ENCODE data around the gene COMMD1.

Gene COMMD1

DNA sequence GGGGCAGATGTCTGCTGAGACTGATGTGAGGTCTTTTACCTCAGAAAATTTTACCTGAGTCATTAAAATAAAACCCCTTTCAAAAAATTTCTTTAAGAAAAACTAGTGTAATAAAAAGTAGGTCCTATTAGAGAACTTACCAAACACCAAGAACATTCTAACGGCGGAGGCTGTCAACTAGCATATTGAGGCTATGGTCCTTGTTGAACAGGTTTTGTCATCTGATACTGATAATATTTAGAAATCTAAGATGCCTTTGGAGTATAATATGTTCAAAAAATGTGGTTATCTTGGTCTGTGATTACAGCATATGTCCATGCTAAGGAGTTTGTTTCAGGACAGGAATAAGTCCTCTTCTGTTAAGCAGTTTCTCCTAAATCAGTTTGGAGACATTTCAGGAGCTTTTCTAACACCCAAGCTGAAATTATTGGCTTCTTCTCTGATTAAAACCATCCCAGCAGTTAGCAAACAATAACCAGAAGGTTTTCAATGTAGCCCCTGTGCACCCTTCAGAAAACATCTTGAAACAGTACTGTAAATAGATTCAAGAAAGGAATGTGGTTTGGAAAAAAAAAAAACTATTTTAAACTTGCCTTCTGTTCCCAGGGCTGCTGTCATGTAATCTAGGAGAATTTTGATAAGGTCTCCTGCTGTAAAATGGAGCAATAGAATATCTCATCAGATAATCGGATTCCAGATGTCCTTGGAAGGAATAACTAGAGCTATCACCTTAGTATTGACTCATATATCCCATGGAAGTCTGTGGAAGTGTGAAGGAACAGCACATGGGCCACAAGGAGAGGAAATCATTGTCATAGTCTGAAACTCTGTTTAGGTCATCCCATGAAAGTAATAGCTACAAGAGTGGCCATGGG lies 231.7 kb downstream of the COMMD1 start:
- no peak overlapping the region for H3K9ac ChIP-seq (ENCODE audit: low read length)
- H3K9me2 ChIP-seq (replicated peaks; ENCODE audit: insufficient read depth, low read length): no peaks in the 10 kb centered on the region
- H3K9me3 ChIP-seq (replicated peaks; ENCODE audit: insufficient read depth, low read length): no peaks in the 10 kb centered on the region
- DNase-seq: no peak
- H3K27ac ChIP-seq (ENCODE audit: low read length): no peak overlapping the region
- H3K4me2 ChIP-seq (ENCODE audit: low read depth, low read length): no peak overlapping the region
- peaks cover 14% of the 10 kb centered on the region for H3K4me1 ChIP-seq (ENCODE audit: low read length)
- no peaks in the 10 kb centered on the region for H3K27me3 ChIP-seq (replicated peaks; ENCODE audit: insufficient read depth, low read length)
- TF ChIP-seq EZH2phosphoT487 (IDR thresholded peaks at IDR 0.05; ENCODE audit: low read length) (no peak), EZH2 (optimal IDR thresholded peaks at IDR 0.05; ENCODE audit: low read depth, low read length) (no peak)
- TF ChIP-seq, protein P1, sequence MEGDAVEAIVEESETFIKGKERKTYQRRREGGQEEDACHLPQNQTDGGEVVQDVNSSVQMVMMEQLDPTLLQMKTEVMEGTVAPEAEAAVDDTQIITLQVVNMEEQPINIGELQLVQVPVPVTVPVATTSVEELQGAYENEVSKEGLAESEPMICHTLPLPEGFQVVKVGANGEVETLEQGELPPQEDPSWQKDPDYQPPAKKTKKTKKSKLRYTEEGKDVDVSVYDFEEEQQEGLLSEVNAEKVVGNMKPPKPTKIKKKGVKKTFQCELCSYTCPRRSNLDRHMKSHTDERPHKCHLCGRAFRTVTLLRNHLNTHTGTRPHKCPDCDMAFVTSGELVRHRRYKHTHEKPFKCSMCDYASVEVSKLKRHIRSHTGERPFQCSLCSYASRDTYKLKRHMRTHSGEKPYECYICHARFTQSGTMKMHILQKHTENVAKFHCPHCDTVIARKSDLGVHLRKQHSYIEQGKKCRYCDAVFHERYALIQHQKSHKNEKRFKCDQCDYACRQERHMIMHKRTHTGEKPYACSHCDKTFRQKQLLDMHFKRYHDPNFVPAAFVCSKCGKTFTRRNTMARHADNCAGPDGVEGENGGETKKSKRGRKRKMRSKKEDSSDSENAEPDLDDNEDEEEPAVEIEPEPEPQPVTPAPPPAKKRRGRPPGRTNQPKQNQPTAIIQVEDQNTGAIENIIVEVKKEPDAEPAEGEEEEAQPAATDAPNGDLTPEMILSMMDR (IDR thresholded peaks at IDR 0.05; ENCODE audit: low read length): no peak
- peaks cover 9% of the 10 kb centered on the region for H3F3A ChIP-seq (ENCODE audit: insufficient read depth, low read length)
- no peak overlapping the region for H2AFZ ChIP-seq (ENCODE audit: low read length)
- no peaks in the 10 kb centered on the region for H3K79me2 ChIP-seq (ENCODE audit: low read length)
- no peak overlapping the region for H3K4me3 ChIP-seq (ENCODE audit: low read length)
- H4K20me1 ChIP-seq (ENCODE audit: insufficient read depth, low read length): no peaks in the 10 kb centered on the region
- H3K36me3 ChIP-seq (replicated peaks; ENCODE audit: insufficient read depth, low read length): no peaks in the 10 kb centered on the region

DNA sequence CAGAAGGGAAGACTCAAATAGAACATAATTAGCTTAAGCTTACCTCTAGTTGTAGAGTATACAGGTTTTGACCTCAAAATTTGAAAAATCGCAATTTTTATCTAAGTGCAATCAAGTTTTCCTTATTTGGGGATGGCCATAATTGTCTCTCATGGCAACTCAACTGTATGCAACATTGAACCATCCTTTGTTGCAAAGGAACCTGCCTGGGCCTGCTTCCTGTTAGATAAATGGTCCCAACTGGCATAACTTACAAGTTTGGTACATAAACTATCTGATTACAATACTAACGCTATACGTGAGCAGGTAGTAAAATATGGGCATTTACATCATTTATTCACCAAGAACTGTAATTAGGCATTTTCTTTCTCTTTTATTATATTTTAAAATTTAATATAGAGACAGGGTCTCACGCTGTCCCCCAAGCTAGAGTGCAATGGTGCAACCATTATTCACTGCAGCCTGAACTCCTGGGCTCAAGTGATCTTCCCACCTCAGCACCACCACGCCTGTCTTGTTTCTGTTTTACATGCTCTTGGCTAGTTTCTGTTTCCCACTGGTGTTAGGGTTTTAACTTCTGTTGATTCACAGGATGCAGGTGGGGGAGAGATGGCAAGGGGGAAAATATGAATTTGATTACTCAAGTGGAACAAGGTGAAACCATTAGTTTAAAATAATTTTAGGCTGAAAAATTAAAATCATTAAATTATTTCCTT lies 235.1 kb downstream of the COMMD1 start:
- Histone ChIP-seq H3K27me3 (replicated peaks; ENCODE audit: insufficient read depth, low read length) (no peaks in the 10 kb centered on the region), H3K9me3 (replicated peaks; ENCODE audit: insufficient read depth, low read length) (no peaks in the 10 kb centered on the region), H3K4me3 (ENCODE audit: low read length) (no peak overlapping the region), H2AFZ (ENCODE audit: low read length) (no peak overlapping the region), H3K9me2 (replicated peaks; ENCODE audit: insufficient read depth, low read length) (no peaks in the 10 kb centered on the region), H3K36me3 (replicated peaks; ENCODE audit: insufficient read depth, low read length) (no peaks in the 10 kb centered on the region), H3K9ac (ENCODE audit: low read length) (no peak overlapping the region), H3K27ac (ENCODE audit: low read length) (peak overlapping the region; percentile 15; the same call in 1 of the 2 replicates), H3F3A (ENCODE audit: insufficient read depth, low read length) (peaks cover 9% of the 10 kb centered on the region), H4K20me1 (ENCODE audit: insufficient read depth, low read length) (no peaks in the 10 kb centered on the region), H3K4me2 (ENCODE audit: low read depth, low read length) (peak overlapping the region; percentile 38), H3K79me2 (ENCODE audit: low read length) (no peaks in the 10 kb centered on the region), H3K4me1 (ENCODE audit: low read length) (peaks cover 14% of the 10 kb centered on the region)
- DNase-seq: peak; percentile 66
- TF ChIP-seq, protein P1 (IDR thresholded peaks at IDR 0.05; ENCODE audit: low read length): no peak
- TF ChIP-seq EZH2 (optimal IDR thresholded peaks at IDR 0.05; ENCODE audit: low read depth, low read length) (no peak), EZH2phosphoT487 (IDR thresholded peaks at IDR 0.05; ENCODE audit: low read length) (no peak)

DNA sequence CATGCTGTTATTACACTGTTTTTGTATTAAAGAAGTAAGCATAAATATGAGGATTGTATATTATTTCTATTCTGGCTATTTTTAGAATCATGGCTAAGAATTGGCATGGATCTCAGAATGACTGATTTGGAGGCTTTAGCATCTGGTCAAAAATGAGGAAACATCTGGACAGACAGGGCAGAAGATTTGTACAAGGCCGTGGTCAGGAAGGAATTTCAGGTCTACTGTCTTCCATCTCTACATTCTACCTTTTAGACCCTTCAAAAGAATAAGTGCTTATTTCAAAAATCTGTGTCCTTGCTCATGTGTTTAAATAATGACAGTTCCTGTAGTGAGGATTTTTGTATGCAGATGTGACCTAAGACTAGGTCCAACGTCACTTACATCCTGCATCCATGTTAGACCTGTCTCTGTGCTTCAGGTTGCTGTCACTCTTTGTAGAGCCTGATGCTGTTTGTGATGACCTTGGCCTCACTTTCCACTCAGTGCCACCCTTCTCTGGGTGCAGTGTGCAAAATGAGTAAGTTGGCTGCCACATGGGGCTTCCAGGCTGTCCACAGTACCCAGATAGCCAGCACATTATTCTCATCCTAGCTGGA lies 235.8 kb downstream of the COMMD1 start:
- Histone ChIP-seq H3K9ac (ENCODE audit: low read length) (no peak overlapping the region), H3K4me3 (ENCODE audit: low read length) (no peak overlapping the region), H4K20me1 (ENCODE audit: insufficient read depth, low read length) (no peaks in the 10 kb centered on the region), H2AFZ (ENCODE audit: low read length) (no peak overlapping the region), H3K4me2 (ENCODE audit: low read depth, low read length) (peak overlapping the region; percentile 38), H3K27me3 (replicated peaks; ENCODE audit: insufficient read depth, low read length) (no peaks in the 10 kb centered on the region), H3K9me2 (replicated peaks; ENCODE audit: insufficient read depth, low read length) (no peaks in the 10 kb centered on the region), H3K9me3 (replicated peaks; ENCODE audit: insufficient read depth, low read length) (no peaks in the 10 kb centered on the region), H3K79me2 (ENCODE audit: low read length) (no peaks in the 10 kb centered on the region), H3K27ac (ENCODE audit: low read length) (peak overlapping the region; percentile 15; the same call in 1 of the 2 replicates), H3K4me1 (ENCODE audit: low read length) (peaks cover 14% of the 10 kb centered on the region), H3F3A (ENCODE audit: insufficient read depth, low read length) (peaks cover 9% of the 10 kb centered on the region), H3K36me3 (replicated peaks; ENCODE audit: insufficient read depth, low read length) (no peaks in the 10 kb centered on the region)
- DNase-seq: no peak
- TF ChIP-seq EZH2phosphoT487 (IDR thresholded peaks at IDR 0.05; ENCODE audit: low read length): no peak
- no peak for TF ChIP-seq EZH2 (optimal IDR thresholded peaks at IDR 0.05; ENCODE audit: low read depth, low read length)
- TF ChIP-seq, protein P1 (IDR thresholded peaks at IDR 0.05; ENCODE audit: low read length): no peak
